ENCODE measurements around the gene PREX1. TPM values are rescaled to one million over a fixed set of nuclear protein-coding genes. Genes with fewer than 3 reads are reported as not detected.

Gene PREX1
- total and polyA plus RNA-seq, 3 donors from 2014 or later = 18.0 to 36.5 (median 27.1) TPM

DNA sequence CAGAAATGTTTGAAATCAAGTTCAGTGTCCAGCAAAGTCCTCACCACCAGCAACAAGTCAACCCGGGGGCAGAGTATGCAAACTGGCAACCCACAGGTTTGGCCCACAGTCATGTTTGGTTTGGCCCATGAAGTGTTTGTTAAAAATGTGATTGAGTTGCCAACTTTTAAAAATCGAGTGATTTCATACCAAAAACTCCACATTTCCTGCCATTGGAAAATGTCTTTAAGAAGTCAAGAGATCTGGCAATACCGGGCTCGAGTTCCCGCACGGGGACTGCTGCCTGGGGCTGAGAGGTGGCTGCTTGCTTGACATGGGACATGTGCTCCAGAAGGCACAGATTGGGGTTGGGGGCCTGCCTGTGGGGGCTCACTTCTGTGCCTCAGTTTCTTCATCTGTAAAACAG lies 36.1 kb downstream of the PREX1 start:
- Histone ChIP-seq H3K27ac (no peak overlapping the region), H3K4me3 (no peak overlapping the region), H3K9me3 (no peaks in the 10 kb centered on the region), H3K27me3 (no peaks in the 10 kb centered on the region), H3K4me1 (peaks cover 3% of the 10 kb centered on the region), H3K36me3 (ENCODE audit: low read depth, missing control alignments) (no peaks in the 10 kb centered on the region)
- intact Hi-C loops (cut with DNase I; ENCODE audit: low total_unique reads) = no loop called here
- no peak for DNase-seq
- WGBS, 2 donors = 36 to 52% methylated on average over 6 of the region's 6 CpGs
- no peak for TF ChIP-seq POLR2A (IDR thresholded peaks at IDR 0.05)
- TF ChIP-seq CTCF (IDR thresholded peaks at IDR 0.05) = no peak

DNA sequence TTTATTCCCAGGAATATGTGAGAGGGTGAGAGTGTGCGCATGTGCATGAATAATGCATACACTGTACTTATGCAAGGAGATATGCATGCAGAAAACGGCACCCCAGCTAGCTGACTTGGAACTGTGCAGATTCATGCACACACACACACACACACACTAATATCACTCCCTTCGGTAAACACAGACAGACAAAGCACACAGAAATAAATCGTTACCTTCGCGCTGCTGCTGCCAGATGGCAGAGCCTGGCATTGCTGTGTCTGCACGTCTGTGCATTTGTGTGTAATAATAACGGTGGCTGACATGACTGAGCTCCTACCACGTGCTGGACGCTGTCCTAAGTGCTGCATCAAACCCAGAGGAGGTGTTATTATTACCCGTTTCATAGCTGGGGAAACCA lies 36.8 kb downstream of the PREX1 start:
- DNase-seq = no peak
- 54 to 67% methylated on average over 11 of the region's 11 CpGs for WGBS, 2 donors
- no peaks in the 10 kb centered on the region for H3K36me3 ChIP-seq (ENCODE audit: low read depth, missing control alignments)
- H3K4me1 ChIP-seq = peaks cover 3% of the 10 kb centered on the region
- intact Hi-C loops (cut with DNase I; ENCODE audit: low total_unique reads) = no loop called here
- H3K27ac ChIP-seq = no peak overlapping the region
- TF ChIP-seq CTCF (IDR thresholded peaks at IDR 0.05) (no peak), POLR2A (IDR thresholded peaks at IDR 0.05) (no peak)
- H3K4me3 ChIP-seq = no peak overlapping the region
- no peaks in the 10 kb centered on the region for H3K9me3 ChIP-seq
- H3K27me3 ChIP-seq = no peaks in the 10 kb centered on the region

GRCh38 chr20:48790473-48791003 lies 37.3 kb downstream of the PREX1 start:
- intact Hi-C loops (cut with DNase I; ENCODE audit: low total_unique reads) = no loop called here
- H3K9me3 ChIP-seq = no peaks in the 10 kb centered on the region
- H3K27me3 ChIP-seq = no peaks in the 10 kb centered on the region
- H3K4me3 ChIP-seq = no peak overlapping the region
- H3K36me3 ChIP-seq (ENCODE audit: low read depth, missing control alignments) = no peaks in the 10 kb centered on the region
- H3K27ac ChIP-seq = no peak overlapping the region
- TF ChIP-seq POLR2A (IDR thresholded peaks at IDR 0.05) (no peak), CTCF (IDR thresholded peaks at IDR 0.05) (no peak)
- peaks cover 3% of the 10 kb centered on the region for H3K4me1 ChIP-seq
- WGBS, 2 donors = 66 to 70% methylated on average over 5 of the region's 5 CpGs
- no peak for DNase-seq

DNA sequence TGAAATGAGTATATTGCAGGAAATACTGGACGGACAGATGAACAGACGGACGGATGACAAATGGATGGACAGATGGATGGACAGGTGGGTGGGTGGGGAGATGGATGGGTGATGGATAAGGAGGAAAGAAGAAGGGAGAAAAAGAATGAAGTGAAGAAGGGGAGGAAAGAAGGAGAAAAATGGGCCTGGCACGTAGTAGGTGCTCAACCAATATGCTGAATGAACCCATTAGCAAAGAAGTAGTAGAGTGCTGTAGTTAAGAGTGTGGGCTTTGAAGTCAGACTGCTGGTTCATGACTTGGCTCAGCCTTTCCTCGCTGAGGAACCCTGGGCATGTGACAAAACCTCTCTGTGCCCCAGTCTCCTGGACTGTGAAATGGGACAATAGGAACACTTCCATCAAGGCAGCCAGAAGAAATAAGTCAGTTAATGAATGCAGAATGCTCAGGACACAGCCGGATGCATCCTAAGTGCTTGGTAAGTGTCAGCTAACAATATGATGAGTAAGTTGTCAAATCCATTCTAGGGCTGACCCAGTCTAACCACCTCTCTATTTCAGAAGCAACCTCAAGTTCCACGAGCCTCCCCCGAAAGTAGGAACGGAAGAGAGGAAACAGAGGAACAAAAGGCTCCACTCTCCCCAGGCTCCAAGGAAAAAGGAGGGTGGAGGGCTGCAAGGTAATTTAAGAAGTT lies 37.9 kb downstream of the PREX1 start:
- 91 to 93% methylated on average over 9 of the region's 9 CpGs for WGBS, 2 donors
- no peaks in the 10 kb centered on the region for H3K36me3 ChIP-seq (ENCODE audit: low read depth, missing control alignments)
- no peaks in the 10 kb centered on the region for H3K27me3 ChIP-seq
- no peak overlapping the region for H3K27ac ChIP-seq
- no peak overlapping the region for H3K4me3 ChIP-seq
- no peaks in the 10 kb centered on the region for H3K9me3 ChIP-seq
- TF ChIP-seq CTCF (IDR thresholded peaks at IDR 0.05) = no peak
- intact Hi-C loops (cut with DNase I; ENCODE audit: low total_unique reads) = no loop called here
- DNase-seq = no peak
- peaks cover 3% of the 10 kb centered on the region for H3K4me1 ChIP-seq

- no peak for DNase-seq
- H3K27me3 ChIP-seq = no peaks in the 10 kb centered on the region
- intact Hi-C loops (cut with DNase I; ENCODE audit: low total_unique reads) = no loop called here
- no peaks in the 10 kb centered on the region for H3K9me3 ChIP-seq
- no peak overlapping the region for H3K4me3 ChIP-seq
- peaks cover 3% of the 10 kb centered on the region for H3K4me1 ChIP-seq
- WGBS, 2 donors = 70 to 83% methylated on average over 6 of the region's 6 CpGs
- TF ChIP-seq POLR2A (IDR thresholded peaks at IDR 0.05) = no peak
- TF ChIP-seq CTCF (IDR thresholded peaks at IDR 0.05) = no peak
- H3K36me3 ChIP-seq (ENCODE audit: low read depth, missing control alignments) = no peaks in the 10 kb centered on the region
- H3K27ac ChIP-seq = no peak overlapping the region
Observed at GRCh38 chr20:48789185-48789668, 38.6 kb downstream of the PREX1 start.
